CD4-positive, alpha-beta T cell treated with Interferon alpha-2 for 1 hour (primary cell): ENCODE results near the gene PSAPL1.

ENCODE experiments used
- DNase-seq, 2 donors: peaks; one replicate each; pipeline ENCODE4 v3.0.0-alpha.2; 2020 to 2022

PSAPL1 gene

DNA sequence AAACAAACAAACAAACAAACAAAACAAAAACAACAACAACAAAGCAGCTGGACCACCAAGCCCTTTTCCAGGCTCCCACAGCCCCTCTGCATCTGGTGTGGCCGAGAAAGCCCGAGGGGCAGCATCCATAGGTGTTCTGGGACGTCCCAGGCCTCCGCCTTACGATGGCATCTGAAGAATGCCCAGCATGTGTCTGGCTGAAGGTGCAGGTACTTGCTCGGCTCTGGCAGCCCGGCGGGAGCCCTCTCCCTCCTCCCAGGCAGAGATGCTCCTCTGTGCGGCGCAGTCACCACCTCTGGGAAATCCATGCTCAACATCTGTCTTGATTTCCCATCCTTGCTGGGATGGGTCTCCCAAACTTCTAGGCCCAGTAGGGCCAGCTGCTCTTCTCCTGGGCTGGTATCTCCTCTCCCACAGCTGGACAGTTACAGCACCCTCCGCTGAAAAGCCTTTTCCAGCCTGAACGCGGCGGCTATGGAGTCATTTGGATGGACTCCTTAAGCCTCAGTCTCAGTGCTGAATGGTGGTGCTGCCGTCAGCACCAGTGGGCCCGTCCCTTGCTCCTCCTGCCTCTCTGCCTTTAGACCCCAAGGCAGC is 4.3 kb downstream of the PSAPL1 start:
- no peak for DNase-seq

DNA sequence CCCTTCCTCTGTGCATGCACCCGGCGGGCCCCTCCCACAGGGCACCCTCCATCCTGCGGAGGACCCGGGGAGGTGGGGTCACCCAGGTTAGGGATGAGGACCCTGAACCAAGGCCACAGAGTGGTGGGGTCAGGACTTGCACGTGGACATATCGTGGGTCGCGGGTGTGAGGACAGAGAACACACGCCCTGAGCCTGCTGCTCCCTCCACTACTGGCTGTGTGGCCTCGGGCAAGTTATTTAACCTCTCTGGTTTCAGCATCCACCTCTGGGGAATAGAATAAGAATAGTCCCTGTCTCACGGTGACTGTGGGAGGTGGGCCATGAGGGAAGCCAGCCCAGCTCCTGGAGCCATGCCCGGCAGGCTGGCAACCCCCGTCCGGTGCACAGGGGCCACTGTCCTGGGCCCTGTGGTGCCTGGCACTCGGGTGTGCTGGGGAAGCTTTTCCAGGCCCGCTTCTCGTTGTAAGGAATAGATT is 5.1 kb downstream of the PSAPL1 start:
- DNase-seq = no peak

DNA sequence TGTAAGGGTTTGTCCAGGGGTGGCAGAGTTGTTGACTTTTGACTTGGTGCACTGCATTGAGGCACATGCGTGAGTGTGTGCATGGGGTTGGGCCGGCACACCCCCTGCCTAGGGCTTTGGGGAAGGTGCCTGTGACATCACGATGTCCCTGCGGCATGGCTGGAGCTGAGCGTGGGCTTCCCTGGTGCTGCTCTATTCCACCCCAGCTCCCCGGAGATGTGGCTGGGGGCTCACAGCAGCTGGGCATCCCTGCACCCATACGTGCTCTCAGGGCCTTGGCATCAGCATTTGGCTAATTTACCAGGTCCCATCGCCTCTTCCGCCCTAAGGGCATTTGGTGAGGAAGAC is 5.7 kb downstream of the PSAPL1 start:
- no peak for DNase-seq

DNA sequence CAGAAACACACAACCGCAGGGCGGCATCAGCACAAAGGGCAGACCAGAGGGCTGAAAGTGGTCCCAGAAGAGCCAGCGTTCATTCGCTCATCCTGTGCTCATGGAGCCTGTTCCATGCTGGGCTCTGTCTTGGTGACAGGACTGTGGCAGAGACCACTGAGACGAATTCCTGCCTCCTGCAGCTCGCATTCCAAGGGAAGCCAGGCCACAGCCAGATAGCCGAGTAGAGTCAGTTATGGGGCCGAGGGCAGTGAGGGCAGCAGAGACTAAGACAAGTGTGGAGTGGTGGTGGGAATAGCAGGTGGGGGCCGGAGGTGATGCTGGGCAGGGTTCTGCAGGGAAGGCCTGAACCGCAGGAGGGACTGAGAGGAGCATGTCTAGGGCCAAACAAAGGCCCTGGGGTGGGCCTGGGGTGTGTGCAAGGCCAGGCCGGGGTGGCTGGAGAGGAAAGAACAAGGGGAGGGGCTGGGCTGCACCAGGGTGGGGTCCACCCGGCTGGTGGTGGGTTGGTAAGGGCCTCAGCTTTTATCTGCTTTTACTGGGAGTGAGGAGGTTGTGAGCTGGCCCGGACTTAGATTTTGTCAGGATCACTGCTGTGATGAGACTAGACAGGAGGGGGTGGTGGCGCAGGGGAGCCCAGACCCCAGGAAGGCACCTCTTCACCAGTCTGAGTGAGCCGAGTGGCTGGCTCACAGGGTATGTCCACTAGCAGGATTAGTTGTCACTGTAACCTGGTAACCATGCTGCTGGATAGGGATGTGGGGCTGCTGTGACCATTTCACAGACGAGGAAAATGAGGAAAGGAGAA is 6.3 kb downstream of the PSAPL1 start:
- DNase-seq = no peak

DNA sequence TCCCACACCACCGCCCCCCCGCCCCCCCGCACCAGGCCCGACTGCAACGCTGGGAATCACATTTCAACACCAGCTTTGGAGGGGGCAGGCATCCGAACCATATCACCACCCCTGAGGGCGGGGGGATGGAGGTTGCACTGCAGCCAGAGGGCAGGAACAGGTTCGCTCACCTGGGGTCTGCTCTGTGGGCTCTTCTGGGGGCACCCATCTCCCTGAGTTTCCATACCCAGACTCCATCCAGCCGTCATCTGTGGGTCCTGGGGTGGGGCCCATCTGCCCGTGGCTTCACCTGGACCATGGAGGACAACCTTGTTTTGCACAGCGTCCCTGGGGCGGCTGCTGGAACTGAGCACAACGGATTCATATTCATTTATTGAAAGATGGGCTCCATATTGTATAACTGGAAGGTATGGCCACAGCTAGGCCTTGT is 6.9 kb downstream of the PSAPL1 start:
- no peak for DNase-seq

DNA sequence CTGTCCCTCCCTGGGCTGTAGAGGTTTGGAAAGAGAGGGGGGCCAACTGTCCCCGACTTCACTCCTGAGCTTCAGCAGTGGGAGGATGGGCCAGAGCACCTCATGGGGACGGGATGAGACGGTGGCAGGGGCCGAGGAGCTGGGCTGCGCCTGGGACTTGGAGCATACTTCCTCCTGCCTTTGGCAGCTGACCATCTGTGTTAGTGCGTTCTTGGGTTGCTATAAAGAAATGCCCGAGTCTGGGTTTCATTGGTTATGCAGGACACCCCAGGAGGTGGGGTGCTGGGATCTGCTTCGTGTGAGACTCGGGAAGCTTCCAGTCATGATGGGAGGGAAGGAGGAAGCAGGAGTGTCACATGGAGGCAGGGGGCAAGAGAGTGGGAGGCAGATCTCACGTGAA is 7.4 kb downstream of the PSAPL1 start:
- DNase-seq = no peak

DNA sequence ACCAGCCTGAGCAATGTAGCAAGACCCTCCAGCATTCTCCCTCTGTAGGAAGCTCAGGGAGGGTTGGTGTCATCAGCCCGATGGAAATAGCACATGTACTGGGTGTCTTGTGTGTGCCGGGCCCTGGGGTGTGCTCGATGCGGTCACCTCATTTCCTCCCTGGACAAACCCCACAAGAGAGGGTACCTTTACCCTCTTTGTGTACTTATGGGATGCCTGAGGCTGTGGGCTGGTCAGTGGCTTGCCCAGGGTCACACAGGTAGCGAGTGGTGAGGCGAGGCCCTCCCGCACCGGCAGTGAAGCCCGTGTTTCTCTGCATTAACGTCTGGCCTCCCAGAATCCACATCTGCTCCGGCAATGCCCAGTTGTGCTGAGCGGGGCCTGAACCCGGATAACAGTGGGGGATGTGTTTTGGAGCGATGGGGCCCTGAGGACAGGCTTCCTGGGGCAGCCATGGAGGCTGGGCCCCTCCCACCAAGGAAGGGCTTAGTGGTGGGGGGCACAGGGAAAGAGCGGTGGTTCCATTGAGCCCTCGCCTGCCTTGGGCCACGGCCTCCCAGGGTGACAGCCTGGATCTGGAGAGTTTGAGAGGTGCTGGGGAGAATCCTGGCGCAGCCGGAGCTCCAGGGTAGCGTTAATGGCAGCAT is 8.1 kb downstream of the PSAPL1 start:
- no peak for DNase-seq

DNA sequence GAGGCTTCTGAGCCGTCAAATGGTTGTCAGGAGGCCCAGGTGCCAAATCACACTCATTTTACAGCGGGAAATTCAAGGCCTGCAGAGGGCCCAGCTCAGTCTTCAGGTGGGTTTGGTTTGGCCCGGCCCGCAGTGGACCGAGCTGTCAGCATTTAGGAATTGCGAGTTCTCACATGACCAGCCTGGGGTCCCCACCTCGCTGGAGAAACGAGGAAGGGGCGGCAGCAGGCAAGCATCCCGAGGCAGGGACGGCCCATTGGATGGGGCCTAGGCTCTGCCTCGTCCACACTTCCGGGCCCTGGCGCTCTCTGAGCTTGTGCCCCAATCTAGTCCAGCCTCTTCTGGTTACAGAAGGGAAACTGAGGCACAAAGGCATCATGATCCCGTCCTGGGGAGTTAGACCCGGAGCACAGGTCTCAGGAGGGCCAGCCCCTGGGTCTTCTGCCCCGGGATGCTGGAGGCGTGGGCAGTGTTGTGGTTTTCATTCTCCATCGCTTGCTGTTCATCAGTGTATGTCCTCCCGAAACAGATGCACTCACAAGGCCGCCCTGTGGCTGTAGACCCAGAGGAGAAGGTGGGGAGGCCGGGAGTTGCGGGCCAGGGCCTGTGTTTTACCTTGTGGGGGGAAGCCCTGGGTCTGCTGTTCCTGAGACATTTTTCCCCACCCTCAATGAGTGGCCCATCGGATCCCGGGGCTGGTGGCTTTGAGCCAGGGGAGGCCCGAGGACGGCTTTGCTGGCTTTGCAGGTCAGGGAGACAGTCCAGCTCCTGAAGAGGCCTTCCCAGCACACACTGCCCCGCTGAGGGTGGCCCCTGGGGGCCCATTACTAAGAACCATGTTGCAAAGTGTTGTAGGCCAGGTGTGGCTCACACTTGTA is 8.9 kb downstream of the PSAPL1 start:
- DNase-seq = no peak

DNA sequence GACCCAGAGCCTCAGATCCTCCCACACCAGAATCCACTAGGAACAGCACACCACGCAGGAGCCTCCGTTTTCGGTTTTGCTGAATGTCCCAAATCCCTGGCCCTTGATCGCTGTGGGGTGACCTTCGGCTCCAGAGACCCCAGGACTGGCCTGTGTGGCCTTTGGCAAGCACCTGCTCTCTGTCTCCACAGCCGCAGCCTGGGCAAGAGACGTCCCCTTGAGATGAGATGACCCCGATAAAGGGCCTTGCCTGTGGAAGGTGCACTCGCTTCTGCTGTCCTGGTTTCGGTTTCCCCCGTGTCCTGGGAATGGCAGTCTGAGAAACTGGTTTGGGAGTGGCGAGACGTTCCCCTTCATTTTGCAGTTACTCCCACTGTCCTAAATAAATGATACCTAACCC is 9.6 kb downstream of the PSAPL1 start:
- DNase-seq = no peak

DNA sequence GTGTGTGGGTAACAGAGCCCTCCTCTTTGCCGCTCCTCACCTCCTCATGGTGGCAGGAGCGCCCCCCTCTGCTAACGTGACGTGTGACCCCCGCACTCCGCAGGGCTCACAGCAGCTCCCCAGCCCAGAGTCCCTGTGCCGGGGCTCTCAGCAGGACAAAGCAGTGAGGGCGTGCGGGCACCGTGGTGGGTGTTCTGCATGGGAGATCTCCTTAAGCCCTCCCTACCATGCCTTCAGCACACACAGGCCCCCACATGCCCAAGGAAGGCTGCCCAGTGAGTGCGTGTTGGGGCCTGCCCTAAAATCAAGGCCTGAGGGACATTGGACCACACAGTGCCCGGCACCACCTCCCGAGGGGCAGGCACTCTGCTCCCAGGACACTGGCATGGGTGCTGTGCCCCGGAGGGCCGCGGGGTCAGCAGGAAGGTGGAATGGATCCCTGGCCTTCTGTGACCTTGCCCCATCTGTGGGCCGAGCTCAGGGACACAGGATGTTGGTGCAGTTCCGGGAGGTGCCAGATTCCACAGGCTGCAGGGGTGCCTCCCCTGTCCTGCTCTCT is 10.1 kb downstream of the PSAPL1 start:
- no peak for DNase-seq

DNA sequence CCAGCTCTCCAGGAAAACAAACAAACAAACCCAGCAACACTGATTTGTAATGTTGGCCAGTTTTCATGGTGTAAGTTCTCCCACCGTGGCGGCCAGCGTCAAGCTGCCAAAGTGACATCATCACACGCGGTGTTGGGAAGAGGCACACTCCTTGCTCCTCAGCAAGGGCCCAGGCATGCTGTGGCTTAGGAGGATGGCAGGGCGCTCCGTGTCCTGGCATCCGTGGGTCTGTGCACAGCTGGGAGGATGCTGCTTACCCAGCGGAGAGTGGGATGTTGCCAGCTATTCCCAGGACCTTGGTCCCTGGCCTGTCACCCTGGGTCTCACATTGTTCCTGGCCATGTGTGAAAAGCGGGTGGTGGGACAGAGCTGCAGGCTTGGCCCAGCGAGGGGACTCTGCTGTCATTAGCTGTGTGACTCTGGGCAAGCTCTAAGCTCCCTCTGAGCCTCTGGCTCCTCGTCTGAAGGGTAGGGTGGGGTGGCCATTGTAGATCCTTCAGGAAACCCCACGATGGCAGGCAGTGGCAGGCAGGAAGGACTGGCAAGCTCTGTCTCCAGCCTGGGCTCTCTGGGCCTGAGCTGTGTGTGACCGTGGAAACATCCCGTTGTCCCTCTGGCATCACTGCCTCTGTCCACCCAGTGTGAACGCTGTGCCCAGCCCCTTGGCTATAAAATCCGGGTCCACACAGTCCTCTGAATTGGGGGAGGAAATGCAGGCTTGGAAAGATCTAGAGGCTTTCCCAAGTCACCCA is 10.8 kb downstream of the PSAPL1 start:
- no peak for DNase-seq

DNA sequence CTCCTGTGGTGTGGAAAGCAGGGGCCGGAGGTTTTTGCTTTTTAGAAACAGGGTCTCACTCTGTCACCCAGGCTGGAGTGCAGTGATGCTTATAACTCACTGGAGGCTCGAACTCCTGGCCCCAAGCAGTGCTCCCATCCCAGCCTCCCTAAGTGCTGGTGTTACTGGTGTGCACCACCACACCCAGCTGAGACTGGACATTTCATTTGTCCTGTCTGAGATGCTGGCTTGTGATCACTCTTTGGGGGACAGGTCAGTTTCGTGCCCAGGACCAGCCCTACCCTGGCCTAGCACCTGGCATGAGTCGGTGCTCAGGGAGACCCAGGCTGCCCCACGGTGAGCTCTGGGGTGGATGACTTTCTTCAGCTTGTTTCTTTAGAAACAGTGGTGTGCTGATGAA is 11.3 kb downstream of the PSAPL1 start:
- no peak for DNase-seq

DNA sequence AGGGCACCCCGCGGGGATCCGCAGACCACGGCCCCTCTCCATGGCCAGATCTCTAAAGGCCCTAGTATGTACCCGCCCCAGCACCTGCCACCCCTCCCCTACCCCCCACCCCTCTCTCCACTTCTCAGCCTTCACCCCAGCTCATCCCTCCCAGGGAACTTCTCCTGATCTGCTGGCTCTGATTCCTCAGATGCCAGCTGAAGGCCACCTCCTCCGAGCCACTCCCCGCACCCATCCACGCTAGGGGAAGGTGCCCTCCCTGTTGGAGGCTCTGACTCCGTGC is 11.9 kb downstream of the PSAPL1 start:
- DNase-seq = no peak

DNA sequence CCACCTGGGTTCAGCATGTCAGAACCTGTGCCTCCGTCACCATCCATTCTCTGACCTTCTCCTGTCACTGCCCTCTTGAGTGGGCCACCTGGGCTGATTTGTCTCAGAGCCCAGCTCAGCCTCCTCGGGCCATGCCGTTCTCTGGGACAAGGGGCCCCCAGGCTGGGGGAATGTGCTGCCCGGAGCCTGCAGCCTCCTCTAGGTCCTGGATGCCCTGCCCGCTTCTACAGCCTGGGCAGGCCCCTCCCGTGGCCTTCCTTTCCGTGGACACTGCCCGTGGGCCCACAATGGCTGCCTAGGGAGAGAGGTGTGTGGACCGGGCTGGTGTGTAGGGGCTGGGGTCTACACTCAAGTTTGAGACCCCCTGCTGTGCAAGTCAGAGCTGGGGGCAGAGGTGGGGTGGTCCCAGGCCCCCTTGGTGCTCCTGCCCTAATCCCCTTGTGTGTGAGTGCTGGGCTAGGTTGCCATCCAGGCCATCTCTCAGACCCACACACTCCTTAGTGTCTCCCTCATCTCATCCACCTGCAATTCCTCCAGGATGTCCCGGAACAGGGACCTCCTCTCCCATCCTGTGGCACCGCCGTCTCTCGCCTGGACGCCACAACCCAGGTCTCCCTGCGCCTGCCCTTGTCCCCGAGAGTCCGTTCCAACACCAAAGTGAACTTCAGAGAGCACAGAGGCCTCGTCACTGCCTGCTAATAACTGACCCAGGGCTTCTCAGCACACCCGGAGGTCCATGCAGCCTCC is 12.4 kb downstream of the PSAPL1 start:
- no peak for DNase-seq

DNA sequence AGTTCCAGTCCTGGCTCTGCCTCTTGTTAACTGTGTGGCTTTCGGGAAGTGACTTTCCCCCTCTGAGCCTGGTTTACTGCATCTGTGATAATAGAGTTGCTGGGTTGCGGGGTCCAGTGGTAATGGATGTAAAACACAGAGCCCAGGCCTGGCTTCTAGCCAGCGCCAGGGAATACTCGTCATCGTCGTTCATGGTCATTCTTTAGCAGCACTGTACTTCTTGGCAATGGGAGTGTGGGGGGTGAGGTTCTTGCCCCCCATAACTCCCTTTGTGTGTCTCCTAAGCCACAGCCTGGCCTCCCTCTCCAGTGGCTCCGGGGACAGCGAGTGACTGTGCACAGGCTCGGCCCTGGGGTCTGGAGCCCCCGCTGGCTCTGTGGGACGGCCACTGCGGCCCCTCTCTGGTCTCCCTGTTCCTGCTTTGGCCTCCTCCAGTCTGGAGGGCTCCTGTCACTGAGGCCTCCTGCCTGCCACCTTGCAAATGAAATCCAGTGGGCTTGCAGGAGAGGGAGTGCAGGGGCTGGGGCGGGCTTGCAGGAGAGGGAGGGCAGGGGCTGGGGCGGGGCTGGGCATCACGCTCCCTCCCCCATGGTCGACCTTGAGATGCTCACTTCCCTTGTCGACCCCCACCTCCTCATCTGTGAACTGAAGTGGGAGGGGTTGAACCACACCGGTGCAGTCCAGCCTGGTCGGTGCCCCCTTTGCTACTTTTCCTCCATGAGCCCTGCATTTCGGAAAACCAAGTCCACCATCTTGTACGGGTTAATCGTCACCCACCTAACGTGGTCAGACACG is 13.2 kb downstream of the PSAPL1 start:
- no peak for DNase-seq

DNA sequence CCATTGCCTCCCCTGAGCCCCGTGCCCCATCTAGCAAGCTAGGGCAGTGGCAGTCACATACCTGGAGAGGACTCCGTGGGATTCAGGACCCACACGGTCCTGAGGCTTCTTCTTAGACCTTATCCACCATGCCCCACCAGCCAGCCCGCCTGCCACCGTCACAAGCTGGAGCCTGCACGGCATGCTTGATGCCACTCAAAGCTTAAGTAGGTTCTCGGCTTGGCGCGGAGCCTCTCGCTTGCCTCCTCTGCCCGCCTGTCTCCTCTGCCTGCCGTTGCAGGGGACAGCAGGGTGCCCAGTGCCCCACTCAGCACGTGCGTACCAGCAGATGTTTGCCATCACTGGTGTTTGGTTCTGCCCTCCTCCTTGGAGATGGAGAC is 14.1 kb downstream of the PSAPL1 start:
- no peak for DNase-seq

DNA sequence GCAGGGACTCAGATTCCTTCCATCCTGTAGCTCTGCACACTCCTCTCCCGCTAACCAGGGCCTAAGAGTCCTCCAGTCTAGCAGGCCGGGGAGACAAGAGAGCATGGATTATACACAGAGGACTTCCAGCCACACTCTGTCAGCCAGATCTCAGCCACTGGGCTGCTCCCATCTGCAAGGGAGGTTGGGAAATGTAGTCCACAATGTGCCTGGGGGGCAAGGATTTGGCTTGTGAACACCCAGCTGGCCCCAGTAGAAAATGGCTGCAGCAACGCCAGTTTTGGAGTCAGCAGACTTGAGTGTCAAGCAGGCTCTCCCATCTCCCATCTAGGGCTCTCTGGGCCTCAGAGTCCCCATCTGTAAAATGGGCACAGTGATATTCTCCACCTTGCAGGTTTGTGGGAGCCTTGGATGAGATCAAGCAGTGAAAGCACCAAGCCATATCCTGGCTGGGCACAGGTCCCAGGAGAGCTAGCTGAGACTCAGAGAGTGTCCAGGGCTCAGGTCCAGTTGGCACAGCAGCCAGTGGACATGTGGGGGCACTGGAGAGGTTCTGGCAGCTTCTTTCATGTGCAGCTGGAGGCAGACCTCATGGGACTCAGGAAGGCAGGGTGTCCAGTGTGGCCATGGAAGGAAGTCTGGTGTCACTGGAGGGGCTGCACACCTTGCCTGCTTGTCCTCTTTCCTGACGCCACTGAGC is 14.6 kb downstream of the PSAPL1 start:
- DNase-seq = no peak

DNA sequence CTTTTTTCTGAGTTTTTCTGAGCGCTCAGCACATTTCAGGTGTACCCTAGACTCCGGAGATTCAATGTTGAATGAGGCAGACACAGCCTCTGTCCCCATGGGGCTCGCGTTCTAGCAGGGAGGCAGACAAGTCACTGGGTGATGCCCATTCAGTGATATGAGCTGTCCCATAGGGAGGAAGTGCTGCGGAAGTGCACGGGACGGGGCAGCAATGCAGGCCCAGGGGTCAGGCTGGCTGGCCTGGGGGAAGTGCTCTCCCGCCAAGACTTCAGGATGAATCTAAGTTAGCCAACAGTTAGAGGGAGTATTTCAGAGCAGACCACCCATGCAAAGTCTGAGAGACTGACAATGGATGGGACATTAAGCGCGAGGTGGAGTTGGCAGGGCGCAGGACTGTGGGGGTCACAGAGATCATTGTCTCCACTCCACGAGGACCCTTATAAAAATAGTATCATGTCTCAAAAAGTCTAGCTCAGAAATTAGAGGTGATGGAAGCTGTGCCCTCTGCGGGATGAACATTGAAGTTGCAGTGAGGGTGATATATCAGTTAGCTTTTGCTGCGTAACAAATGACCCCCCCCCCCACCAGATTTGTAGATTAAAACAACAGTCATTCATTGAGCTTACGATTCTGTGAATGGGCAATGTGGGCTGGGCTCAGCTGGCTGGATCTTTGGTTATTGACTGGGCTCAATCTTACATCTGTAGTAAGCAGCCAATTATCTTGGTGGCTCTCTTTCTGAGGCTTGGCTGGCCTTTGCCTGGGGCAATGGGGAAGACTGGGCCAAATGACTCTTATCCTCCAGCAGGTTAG is 16.4 kb downstream of the PSAPL1 start:
- DNase-seq = no peak

DNA sequence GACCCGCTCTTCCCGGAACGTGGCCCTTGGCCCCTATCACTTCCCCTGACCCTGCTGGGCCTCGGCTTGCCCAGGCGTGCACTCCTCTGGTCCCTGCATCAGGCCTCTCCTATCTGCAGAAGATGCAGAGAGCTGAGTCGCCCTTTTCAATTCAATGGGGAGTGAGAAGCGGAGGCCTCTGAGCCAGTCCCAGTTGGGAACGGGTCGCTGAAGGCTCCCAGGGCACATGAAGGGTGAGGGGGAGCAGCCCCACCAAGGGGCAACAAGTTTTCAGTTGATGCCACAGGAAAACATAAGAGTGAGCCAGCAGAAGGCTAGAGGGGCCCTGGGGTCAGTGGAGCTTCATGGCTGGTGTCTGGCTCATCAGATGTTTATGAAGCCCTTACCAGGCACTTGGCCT is 17.1 kb downstream of the PSAPL1 start:
- no peak for DNase-seq
